Muscle of leg (tissue), 11 donors: ENCODE data around the gene KLHDC7A. TPM values are rescaled to one million over a fixed set of nuclear protein-coding genes. Genes with fewer than 3 reads are reported as not detected.

ENCODE experiments used
- DNase-seq: peaks from one replicate; pipeline ENCODE4 v3.0.0; 2013
- H3K27ac ChIP-seq: one replicate; pipeline ENCODE4 v1.5.1; 2013; ENCODE audit warnings: mild to moderate bottlenecking, low read length, control low read depth
- H3K27me3 ChIP-seq: one replicate; pipeline ENCODE4 v1.6.1; 2013; ENCODE audit warnings: low read length; ENCODE audit not compliant: control insufficient read depth, insufficient read depth
- H3K36me3 ChIP-seq: one replicate; pipeline ENCODE4 v1.6.1; 2013; ENCODE audit warnings: low read length; ENCODE audit not compliant: control insufficient read depth, insufficient read depth
- H3K4me1 ChIP-seq: one replicate; pipeline ENCODE4 v1.6.1; 2013; ENCODE audit warnings: low read length; ENCODE audit not compliant: control insufficient read depth, insufficient read depth
- H3K4me3 ChIP-seq: one replicate; pipeline ENCODE4 v1.5.1; 2013; ENCODE audit warnings: low read length, control low read depth
- H3K9me3 ChIP-seq: replicated peaks from 2 replicates; pipeline ENCODE4 v1.6.1; 2013; ENCODE audit warnings: low read depth, low read length; ENCODE audit not compliant: control insufficient read depth
- WGBS: methylation state at CpG from one replicate; pipeline ENCODE4 v1.1.5; 2013; ENCODE audit warnings: missing lambda C conversion rate; ENCODE audit not compliant: insufficient coverage; 5-methylcytosine and 5-hydroxymethylcytosine counted together
- polyA plus RNA-seq, 8 donors: library from polyadenylated mRNA; unstranded; fragments of 120-200 nt; gene quantifications; one replicate each; pipeline versions ENCODE4 v1.2.1 to v1.2.3, GENCODE V29; 2013; ENCODE audit warnings: inconsistent platforms in 1 of 8, low replicate concordance in 1 of 8; ENCODE audit not compliant: insufficient read length in 8 of 8, insufficient read depth in 1 of 8
- total RNA-seq: library from RNA; stranded (reverse); fragments of 120-200 nt; gene quantifications from one replicate; pipeline ENCODE4 v1.2.4, GENCODE V29; 2013

KLHDC7A gene
- total and polyA plus RNA-seq, 9 donors = 0.03 to 0.25 (median 0.04) TPM; not detected in 5

GRCh38 chr1:18470671-18471355, 9.9 kb upstream of the KLHDC7A start:
- Histone ChIP-seq H3K36me3 (no peaks in the 10 kb centered on the region), H3K27ac (no peak overlapping the region), H3K4me3 (no peak overlapping the region), H3K4me1 (no peaks in the 10 kb centered on the region), H3K9me3 (no peaks in the 10 kb centered on the region), H3K27me3 (peaks cover 11% of the 10 kb centered on the region)
- no peak for DNase-seq
- WGBS = 55% methylated on average over 11 of the region's 12 CpGs

GRCh38 chr1:18473195-18473815, 7.4 kb upstream of the KLHDC7A start:
- Histone ChIP-seq H3K4me1 (no peaks in the 10 kb centered on the region), H3K9me3 (no peaks in the 10 kb centered on the region), H3K27ac (no peak overlapping the region), H3K4me3 (no peak overlapping the region), H3K36me3 (no peaks in the 10 kb centered on the region), H3K27me3 (peaks cover 8% of the 10 kb centered on the region)
- no peak for DNase-seq
- 75% methylated on average over 6 of the region's 11 CpGs for WGBS

GRCh38 chr1:18474559-18475175, 6.1 kb upstream of the KLHDC7A start:
- no peak overlapping the region for H3K27ac ChIP-seq
- no peak for DNase-seq
- H3K4me1 ChIP-seq = no peaks in the 10 kb centered on the region
- peaks cover 6% of the 10 kb centered on the region for H3K27me3 ChIP-seq
- no peaks in the 10 kb centered on the region for H3K36me3 ChIP-seq
- H3K9me3 ChIP-seq = no peaks in the 10 kb centered on the region
- no peak overlapping the region for H3K4me3 ChIP-seq
- WGBS = 82% methylated on average over 7 of the region's 10 CpGs

- no peak overlapping the region for H3K27ac ChIP-seq
- 45% methylated on average over 9 of the region's 10 CpGs for WGBS
- peak; percentile 11 for DNase-seq
- no peaks in the 10 kb centered on the region for H3K9me3 ChIP-seq
- H3K4me1 ChIP-seq = peaks cover 1% of the 10 kb centered on the region
- no peak overlapping the region for H3K4me3 ChIP-seq
- H3K36me3 ChIP-seq = no peaks in the 10 kb centered on the region
- H3K27me3 ChIP-seq = peaks cover 6% of the 10 kb centered on the region
These were observed 5.4 kb upstream of the KLHDC7A start for GRCh38 chr1:18475234-18475905.

GRCh38 chr1:18479454-18479853, 1.3 kb upstream of the KLHDC7A start:
- Histone ChIP-seq H3K4me3 (no peak overlapping the region), H3K9me3 (no peaks in the 10 kb centered on the region), H3K27ac (no peak overlapping the region), H3K36me3 (no peaks in the 10 kb centered on the region), H3K27me3 (peaks cover 6% of the 10 kb centered on the region), H3K4me1 (peaks cover 18% of the 10 kb centered on the region)
- no peak for DNase-seq
- 47% methylated on average over 3 of the region's 8 CpGs for WGBS

GRCh38 chr1:18481190-18481920, 625 bp downstream of the KLHDC7A start:
- Histone ChIP-seq H3K9me3 (no peaks in the 10 kb centered on the region), H3K36me3 (no peaks in the 10 kb centered on the region), H3K4me3 (no peak overlapping the region), H3K4me1 (peaks cover 18% of the 10 kb centered on the region), H3K27ac (no peak overlapping the region), H3K27me3 (peaks cover 6% of the 10 kb centered on the region)
- peak; percentile 38 for DNase-seq
- 31% methylated on average over 19 of the region's 25 CpGs for WGBS

- H3K9me3 ChIP-seq = no peaks in the 10 kb centered on the region
- no peaks in the 10 kb centered on the region for H3K36me3 ChIP-seq
- H3K27ac ChIP-seq = no peak overlapping the region
- peaks cover 6% of the 10 kb centered on the region for H3K27me3 ChIP-seq
- no peak overlapping the region for H3K4me3 ChIP-seq
- peak; percentile 14 for DNase-seq
- WGBS = 85% methylated on average over 49 of the region's 49 CpGs
- H3K4me1 ChIP-seq = peaks cover 18% of the 10 kb centered on the region
These were observed 1.4 kb downstream of the KLHDC7A start for GRCh38 chr1:18481921-18482701.

- WGBS = 94% methylated on average over 55 of the region's 57 CpGs
- Histone ChIP-seq H3K27me3 (peaks cover 6% of the 10 kb centered on the region), H3K36me3 (no peaks in the 10 kb centered on the region), H3K9me3 (no peaks in the 10 kb centered on the region), H3K4me3 (no peak overlapping the region), H3K27ac (no peak overlapping the region), H3K4me1 (peaks cover 18% of the 10 kb centered on the region)
- no peak for DNase-seq
These were observed 2.1 kb downstream of the KLHDC7A start for GRCh38 chr1:18482721-18483425.

- Histone ChIP-seq H3K27me3 (peaks cover 8% of the 10 kb centered on the region), H3K4me1 (peaks cover 18% of the 10 kb centered on the region), H3K36me3 (no peaks in the 10 kb centered on the region), H3K4me3 (no peak overlapping the region), H3K27ac (no peak overlapping the region), H3K9me3 (no peaks in the 10 kb centered on the region)
- 86% methylated on average over 1 of the region's 3 CpGs for WGBS
- DNase-seq = no peak
These were observed 3.5 kb downstream of the KLHDC7A start for GRCh38 chr1:18484276-18484675.
